SU-DHL-6 (cell line): Measurements from ENCODE around the gene CDC42BPA.

Experiments
- H2AFZ ChIP-seq: fragments of 200-600 bp; sonication (generic); 2 replicates; pipeline ENCODE4 v1.6.1; 2014; ENCODE audit warnings: low read depth, mild to moderate bottlenecking, moderate library complexity, mixed read lengths, antibody characterized with exemption, low read length; ENCODE audit not compliant: severe bottlenecking
- H3F3A ChIP-seq: fragments of 200-600 bp; shearing (Covaris generic); 2 replicates; pipeline ENCODE4 v1.6.0; 2016; ENCODE audit warnings: antibody characterized with exemption, mild to moderate bottlenecking; ENCODE audit not compliant: insufficient read depth
- H3K27ac ChIP-seq: fragments of 200-600 bp; sonication (generic); 2 replicates; pipeline ENCODE4 v1.5.1; 2016; ENCODE audit warnings: low read depth, mild to moderate bottlenecking, low read length, moderate library complexity, mixed read lengths
- H3K27me3 ChIP-seq: fragments of 200-600 bp; sonication (generic), shearing (Covaris generic); 2 replicates; pipeline ENCODE4 v1.6.0; 2014; ENCODE audit warnings: mild to moderate bottlenecking, low read length
- H3K36me3 ChIP-seq: fragments of 200-600 bp; sonication (generic); 2 replicates; pipeline ENCODE4 v1.6.1; 2014; ENCODE audit warnings: mild to moderate bottlenecking, low read length, mixed read lengths
- H3K4me2 ChIP-seq: fragments of 300-600, 200-600 bp; shearing (Covaris generic), sonication (generic); 2 replicates; pipeline ENCODE4 v1.6.0; 2014; ENCODE audit warnings: low read length, low read depth, mild to moderate bottlenecking; ENCODE audit not compliant: poor library complexity, severe bottlenecking
- H3K4me3 ChIP-seq: fragments of 200-600 bp; sonication (generic); 2 replicates; pipeline ENCODE4 v1.5.1; 2014; ENCODE audit warnings: antibody characterized with exemption, low read length, mild to moderate bottlenecking, mixed read lengths; ENCODE audit not compliant: insufficient read depth, poor library complexity, severe bottlenecking
- H3K79me2 ChIP-seq: fragments of 200-600 bp; sonication (generic); 2 replicates; pipeline ENCODE4 v1.6.1; 2014; ENCODE audit warnings: mild to moderate bottlenecking, low read length, moderate library complexity; ENCODE audit not compliant: insufficient read depth
- H3K9ac ChIP-seq: fragments of 200-600 bp; sonication (generic); 2 replicates; pipeline ENCODE4 v1.7.0; 2014; ENCODE audit warnings: mild to moderate bottlenecking, low read length
- H3K9me2 ChIP-seq: fragments of 200-600 bp; sonication (generic); replicated peaks from 2 replicates; pipeline ENCODE4 v1.6.1; 2014; ENCODE audit warnings: low read length; ENCODE audit not compliant: insufficient read depth
- H3K9me3 ChIP-seq: fragments of 200-600 bp; sonication (generic); 2 replicates; pipeline ENCODE4 v1.6.1; 2014; ENCODE audit warnings: low read length, mixed read lengths; ENCODE audit not compliant: insufficient read depth
- H4K20me1 ChIP-seq: fragments of 200-600 bp; sonication (generic); 2 replicates; pipeline ENCODE4 v1.6.1; 2014; ENCODE audit warnings: low read depth, mild to moderate bottlenecking, antibody characterized with exemption, low read length, moderate library complexity, mixed read lengths
- CTCF ChIP-seq: fragments of 200-600 bp; sonication (generic); IDR thresholded peaks from one replicate; pipeline ENCODE4 v1.5.1; 2017; ENCODE audit warnings: antibody characterized with exemption, mild to moderate bottlenecking, low read length, moderate library complexity; ENCODE audit not compliant: insufficient read depth, poor library complexity, severe bottlenecking
- EZH2phosphoT487 ChIP-seq: fragments of 200-600 bp; sonication (generic), shearing (Covaris generic); conservative IDR thresholded peaks from 2 replicates; pipeline ENCODE4 v1.6.1; 2018; ENCODE audit warnings: mild to moderate bottlenecking, antibody characterized with exemption, low read length, moderate library complexity, mixed read lengths

Gene CDC42BPA

DNA sequence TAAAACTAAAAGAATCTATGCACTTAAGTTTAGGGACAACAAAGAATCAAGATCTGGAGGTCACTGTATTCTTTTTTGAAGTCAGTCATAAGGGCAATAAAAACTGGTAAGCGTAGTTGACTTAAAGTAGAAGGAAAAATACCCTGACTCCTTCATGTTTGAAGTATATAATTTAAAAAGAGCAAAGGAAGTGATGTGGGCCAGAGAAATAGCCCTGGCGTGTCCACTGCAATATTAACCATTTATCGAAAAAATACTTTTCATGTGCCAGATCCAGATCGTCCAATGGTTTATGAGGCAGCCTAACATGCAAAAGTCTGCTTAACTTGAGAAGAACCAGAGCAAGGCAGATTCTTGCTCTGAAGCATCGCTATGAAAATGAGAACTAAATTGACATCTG is 216.2 kb downstream of the CDC42BPA start:
- Histone ChIP-seq H4K20me1 (no peaks in the 10 kb centered on the region), H3K36me3 (no peaks in the 10 kb centered on the region), H3K4me3 (no peak overlapping the region), H3K4me2 (no peak overlapping the region), H3K27ac (no peak overlapping the region), H3K9ac (no peak overlapping the region), H3K27me3 (no peaks in the 10 kb centered on the region), H2AFZ (no peak overlapping the region), H3K9me2 (no peaks in the 10 kb centered on the region), H3K9me3 (no peaks in the 10 kb centered on the region), H3F3A (no peaks in the 10 kb centered on the region), H3K79me2 (no peaks in the 10 kb centered on the region)
- no peak for TF ChIP-seq EZH2phosphoT487

GRCh38 chr1:227094249-227094966 is 223.9 kb downstream of the CDC42BPA start:
- H3K4me3 ChIP-seq = no peak overlapping the region
- H3F3A ChIP-seq = no peaks in the 10 kb centered on the region
- no peak overlapping the region for H2AFZ ChIP-seq
- no peak for TF ChIP-seq CTCF
- TF ChIP-seq EZH2phosphoT487 = no peak
- H3K79me2 ChIP-seq = no peaks in the 10 kb centered on the region
- H3K36me3 ChIP-seq = no peaks in the 10 kb centered on the region
- H4K20me1 ChIP-seq = no peaks in the 10 kb centered on the region
- no peak overlapping the region for H3K9ac ChIP-seq
- no peaks in the 10 kb centered on the region for H3K9me3 ChIP-seq
- no peaks in the 10 kb centered on the region for H3K9me2 ChIP-seq
- H3K27ac ChIP-seq = no peak overlapping the region
- no peak overlapping the region for H3K4me2 ChIP-seq
- no peaks in the 10 kb centered on the region for H3K27me3 ChIP-seq

DNA sequence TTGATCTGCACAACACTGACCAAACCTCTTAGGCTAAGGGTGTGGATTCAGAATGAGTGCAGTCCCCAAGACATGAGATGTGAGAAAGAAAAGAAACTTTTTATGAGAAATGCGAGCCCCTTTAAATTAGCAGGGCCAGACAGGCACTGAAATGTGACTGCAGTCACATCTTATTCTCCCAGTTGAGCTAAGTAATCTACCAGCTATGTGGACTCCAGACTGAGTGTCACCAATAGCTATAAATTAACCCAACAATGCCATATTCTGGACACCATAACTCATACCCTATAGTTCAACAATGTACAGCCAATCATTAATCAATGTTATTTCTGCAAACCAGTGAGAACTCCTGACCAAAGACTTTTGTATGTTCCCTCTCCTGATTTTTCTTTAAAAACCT is 225.0 kb downstream of the CDC42BPA start:
- Histone ChIP-seq H4K20me1 (no peaks in the 10 kb centered on the region), H3K27ac (no peak overlapping the region), H3K4me3 (no peak overlapping the region), H3F3A (no peaks in the 10 kb centered on the region), H3K36me3 (no peaks in the 10 kb centered on the region), H3K9me3 (no peaks in the 10 kb centered on the region), H3K27me3 (no peaks in the 10 kb centered on the region), H3K79me2 (no peaks in the 10 kb centered on the region), H3K4me2 (no peak overlapping the region), H2AFZ (no peak overlapping the region), H3K9ac (no peak overlapping the region), H3K9me2 (no peaks in the 10 kb centered on the region)
- TF ChIP-seq EZH2phosphoT487 (no peak), CTCF (no peak)

- no peak overlapping the region for H2AFZ ChIP-seq
- H3K9me2 ChIP-seq = no peaks in the 10 kb centered on the region
- H4K20me1 ChIP-seq = no peaks in the 10 kb centered on the region
- H3K27ac ChIP-seq = no peak overlapping the region
- H3K4me2 ChIP-seq = no peak overlapping the region
- H3K9me3 ChIP-seq = no peaks in the 10 kb centered on the region
- H3K36me3 ChIP-seq = no peaks in the 10 kb centered on the region
- H3K9ac ChIP-seq = no peak overlapping the region
- H3K4me3 ChIP-seq = no peak overlapping the region
- no peaks in the 10 kb centered on the region for H3K79me2 ChIP-seq
- no peaks in the 10 kb centered on the region for H3F3A ChIP-seq
- H3K27me3 ChIP-seq = no peaks in the 10 kb centered on the region
- TF ChIP-seq EZH2phosphoT487 = no peak
- no peak for TF ChIP-seq CTCF
These were observed 226.2 kb downstream of the CDC42BPA start for GRCh38 chr1:227092069-227092468.
